GM21526 (cell line): ENCODE data around the gene CLEC2B.
A peak's percentile ranks its signal among the peaks of the same experiment; 100 is the strongest.
"Not testable (repeated sequence)": the region's sequence is repeated elsewhere in the genome, so short reads cannot be mapped to it uniquely, and the experiment has no call there.

Experiments
- ATAC-seq: cut with Tn5 transposase; IDR thresholded peaks from one replicate; pipeline ENCODE4 v1.9.1; 2021; ENCODE audit warnings: moderate library complexity; ENCODE audit not compliant: unreplicated experiment, low FRiP score

CLEC2B gene

DNA sequence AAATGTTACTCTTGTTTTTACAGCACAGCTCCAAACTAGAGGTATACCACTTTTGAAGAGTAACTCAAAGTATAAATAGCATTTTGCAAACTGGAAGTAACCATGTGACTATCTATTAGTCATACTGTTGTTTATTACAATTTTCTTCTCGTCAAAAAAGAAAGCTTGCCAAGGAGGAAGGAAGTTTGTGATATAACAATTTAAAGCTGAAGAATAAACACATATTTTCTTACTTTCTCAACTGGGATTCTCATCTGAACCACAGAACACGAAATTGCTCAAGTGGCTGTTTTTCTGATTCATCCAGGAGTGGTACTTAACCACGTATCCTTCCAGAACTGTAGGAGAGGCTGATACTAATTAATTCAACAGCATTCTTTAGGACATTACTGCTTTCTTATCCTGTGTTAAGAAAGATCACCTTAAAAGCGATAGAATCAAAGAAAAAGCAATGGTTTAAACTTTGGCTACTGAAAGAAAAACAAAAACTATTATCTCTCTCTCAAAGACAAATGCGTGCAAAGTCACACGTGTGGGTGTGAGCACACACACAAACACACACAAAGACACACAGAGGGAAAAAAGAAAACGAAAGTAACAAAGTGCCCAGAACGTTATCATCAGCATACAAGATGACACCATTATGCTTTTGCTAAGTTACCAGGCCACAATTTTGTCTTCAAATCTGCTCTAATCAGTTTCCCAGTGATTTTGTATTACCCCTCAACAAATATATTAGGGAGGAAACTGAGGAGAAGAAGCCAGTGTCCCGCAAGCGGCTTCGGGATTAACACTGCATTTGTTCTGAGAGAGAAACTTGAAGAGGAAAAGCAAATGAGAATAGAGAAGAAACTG lies at the start of gene CLEC2B:
Gene CLEC2B, minus strand, starts transcription at position 48 of the 855 bp plus-strand sequence.
- peak; percentile 41 for ATAC-seq

DNA sequence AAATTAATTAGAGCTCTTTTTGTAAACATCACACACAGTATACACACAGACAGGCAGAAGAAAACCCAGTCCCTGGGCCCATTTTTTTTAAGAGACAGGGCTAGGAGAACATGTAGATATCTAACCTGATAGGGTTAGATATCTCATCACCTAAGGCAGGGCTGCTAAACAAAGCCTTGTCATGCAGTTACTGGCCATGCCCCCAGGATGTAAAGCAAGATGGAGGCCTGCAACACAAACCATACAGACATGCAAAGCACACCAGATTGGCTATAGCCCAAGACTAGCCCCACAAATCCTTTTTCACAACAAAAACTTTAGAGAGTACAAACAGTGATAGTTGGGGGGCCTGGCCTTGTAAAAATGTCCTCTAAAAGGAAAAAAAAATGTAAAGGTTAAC lies 42.6 kb upstream of the CLEC2B start:
- no peak for ATAC-seq

GRCh38 chr12:9910716-9911421 lies 41.7 kb upstream of the CLEC2B start:
- no peak for ATAC-seq

GRCh38 chr12:9909724-9910123 lies 40.6 kb upstream of the CLEC2B start:
- no peak for ATAC-seq

DNA sequence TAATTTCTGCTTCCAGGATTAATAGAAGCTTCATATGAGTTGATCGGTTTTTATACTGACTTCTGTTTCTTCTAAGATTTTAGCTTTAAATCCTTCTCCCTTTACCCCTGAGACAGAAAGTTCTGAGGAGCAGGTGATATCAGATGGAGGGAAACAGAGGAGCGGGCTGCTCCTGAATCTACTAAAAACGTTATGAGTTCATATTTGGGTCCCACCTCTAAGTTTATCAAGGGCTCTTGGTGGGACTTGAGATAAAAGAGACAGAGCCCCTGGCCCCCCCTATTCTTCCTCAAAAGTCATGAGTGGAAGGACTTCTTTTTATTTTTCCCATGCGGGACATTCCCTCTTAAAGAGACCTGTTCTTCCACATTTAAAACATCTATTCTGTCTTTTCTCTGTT lies 39.2 kb upstream of the CLEC2B start:
- no peak for ATAC-seq

DNA sequence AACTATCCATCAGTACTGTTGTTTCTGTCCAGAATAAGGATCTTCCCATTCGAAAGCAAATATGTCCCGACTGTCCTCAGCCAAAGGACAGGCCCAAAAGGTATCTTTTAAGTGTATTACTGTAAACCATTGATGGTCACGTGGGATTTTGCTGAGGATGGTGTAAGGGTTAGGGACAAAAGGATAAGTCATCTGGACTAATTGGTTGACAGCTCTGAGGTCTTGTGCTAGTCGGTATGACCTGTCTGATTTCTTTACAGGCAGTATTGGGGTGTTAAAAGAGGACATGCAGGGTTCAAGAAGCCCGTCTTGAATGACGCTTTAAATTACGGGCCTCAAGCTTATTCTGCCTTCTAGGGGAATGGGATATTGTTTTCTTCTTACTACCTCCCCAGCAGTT lies 38.6 kb upstream of the CLEC2B start:
- ATAC-seq: no peak

- no peak for ATAC-seq
Measured at GRCh38 chr12:9906873-9907272, 37.7 kb upstream of the CLEC2B start.

- no peak for ATAC-seq
Measured at GRCh38 chr12:9902539-9903228, 33.5 kb upstream of the CLEC2B start.

DNA sequence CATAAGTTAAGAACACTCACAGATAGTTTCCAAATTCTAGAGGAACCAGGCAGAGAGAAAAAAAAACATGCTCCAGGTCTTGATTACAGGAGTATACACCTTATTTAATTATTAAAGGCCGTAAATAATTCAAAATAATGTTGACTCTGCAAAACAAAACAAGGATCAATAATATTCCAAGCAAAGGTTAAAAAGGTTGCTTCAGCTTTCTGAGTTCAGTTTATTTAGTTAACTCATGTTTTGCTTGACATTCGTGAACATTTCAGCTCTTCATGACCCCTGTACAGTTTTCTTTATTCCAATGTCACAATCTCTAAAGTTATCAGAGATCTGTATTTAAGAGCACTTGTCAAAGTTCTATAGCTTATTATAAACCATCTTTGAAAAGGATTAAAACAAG lies 31.8 kb upstream of the CLEC2B start:
- no peak for ATAC-seq

GRCh38 chr12:9899209-9899608 lies 30.1 kb upstream of the CLEC2B start:
- no peak for ATAC-seq

- ATAC-seq: no peak
Measured at GRCh38 chr12:9897535-9897934, 28.4 kb upstream of the CLEC2B start.

GRCh38 chr12:9895215-9895971 lies 26.2 kb upstream of the CLEC2B start:
- ATAC-seq: no peak

GRCh38 chr12:9888665-9889273 lies 19.6 kb upstream of the CLEC2B start:
- ATAC-seq: no peak

DNA sequence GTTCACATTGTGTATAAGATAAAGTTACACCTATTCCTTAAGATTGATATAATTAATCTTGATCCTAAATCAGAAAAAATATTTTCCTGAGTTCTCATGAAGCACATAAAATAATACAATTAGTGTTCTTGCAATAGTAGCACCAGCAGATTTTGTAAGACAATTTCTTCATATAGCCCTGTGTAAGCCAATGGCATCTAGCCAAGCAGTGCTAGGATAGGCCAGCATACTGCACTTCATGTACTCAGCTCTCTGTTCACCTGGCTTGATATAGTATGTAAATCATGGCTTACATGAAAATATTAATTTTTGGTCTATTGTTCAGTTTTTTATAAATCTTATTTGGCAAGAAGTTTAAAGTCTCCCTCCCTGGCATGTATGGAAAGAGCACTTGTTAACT lies 14.0 kb upstream of the CLEC2B start:
- no peak for ATAC-seq

DNA sequence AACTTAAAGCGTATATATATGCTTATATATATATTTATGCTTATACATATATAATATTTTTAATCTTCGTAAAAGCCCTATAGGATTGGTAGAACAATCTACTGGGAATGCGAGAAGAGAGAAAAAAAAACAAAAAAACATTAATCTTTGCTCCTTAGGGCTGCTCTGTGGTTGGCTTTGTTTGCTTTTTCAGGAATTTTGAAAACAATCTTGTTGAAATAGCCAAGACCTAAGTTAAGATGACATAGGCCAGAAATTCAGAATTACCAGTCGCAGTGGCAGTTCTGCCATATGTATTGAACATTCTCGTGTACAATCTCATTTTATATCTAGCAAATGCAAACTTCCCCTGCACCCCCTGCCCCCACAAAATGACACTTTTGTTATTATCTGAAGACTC lies 12.8 kb upstream of the CLEC2B start:
- no peak for ATAC-seq

- ATAC-seq: no peak
Measured at GRCh38 chr12:9881246-9881645, 12.1 kb upstream of the CLEC2B start, which contains the start of gene KLRF2. Gene KLRF2, plus strand, starts transcription at chr12:9881489. Its CDS starts 107 bp downstream, at chr12:9881596.

- no peak for ATAC-seq
Measured at GRCh38 chr12:9880532-9881078, 11.5 kb upstream of the CLEC2B start.

GRCh38 chr12:9876120-9876519 lies 7.0 kb upstream of the CLEC2B start:
- ATAC-seq: not testable (repeated sequence)

GRCh38 chr12:9872742-9873141 lies 3.6 kb upstream of the CLEC2B start:
- no peak for ATAC-seq

DNA sequence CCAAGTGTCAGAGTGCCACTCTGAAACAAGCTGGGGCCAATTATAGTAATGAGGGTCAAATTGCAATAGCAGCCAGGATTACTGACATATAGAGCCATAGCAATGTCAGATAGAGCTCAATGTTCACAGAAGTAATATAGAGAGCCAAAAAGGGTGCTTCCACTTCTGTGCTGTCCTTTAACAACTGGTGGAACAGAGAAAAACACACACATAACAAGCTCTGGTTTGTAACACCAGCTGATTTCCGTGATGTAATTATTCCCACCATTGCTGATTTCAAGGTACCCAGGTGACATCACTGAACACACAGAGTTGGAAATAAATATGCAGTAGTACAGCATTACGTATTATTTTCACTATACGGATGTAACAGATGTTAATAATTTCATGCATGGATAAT lies 3.0 kb upstream of the CLEC2B start:
- no peak for ATAC-seq
